T-helper 1 cell (primary cell): ENCODE results near the gene IL34.
"Not testable (repeated sequence)": the region's sequence is repeated elsewhere in the genome, so short reads cannot be mapped to it uniquely, and the experiment has no call there.

ENCODE experiments used
- DNase-seq, 5 donors: peaks; one replicate each; pipeline ENCODE4 v3.0.0-alpha.2; 2012 to 2020

Gene IL34

DNA sequence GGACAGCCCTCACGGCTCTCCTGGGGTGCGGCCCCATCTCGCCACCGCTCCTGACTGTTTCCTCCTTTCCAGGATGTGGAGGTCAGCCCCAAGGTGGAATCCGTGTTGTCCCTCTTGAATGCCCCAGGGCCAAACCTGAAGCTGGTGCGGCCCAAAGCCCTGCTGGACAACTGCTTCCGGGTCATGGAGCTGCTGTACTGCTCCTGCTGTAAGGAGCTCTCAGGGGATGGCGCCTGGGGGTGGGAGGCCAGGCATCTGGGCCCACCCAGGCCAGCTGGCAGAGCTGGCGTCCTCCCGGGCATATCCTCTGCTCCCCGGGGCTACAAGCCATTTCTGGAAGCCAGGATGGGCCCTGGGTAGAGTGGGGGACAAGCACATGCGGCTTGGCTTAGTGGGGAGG, 13.2 kb downstream of the IL34 start:
- DNase-seq = no peak

GRCh38 chr16:70659953-70660671, 13.8 kb downstream of the IL34 start:
- DNase-seq = no peak

GRCh38 chr16:70660672-70661350, 14.5 kb downstream of the IL34 start:
- no peak for DNase-seq

DNA sequence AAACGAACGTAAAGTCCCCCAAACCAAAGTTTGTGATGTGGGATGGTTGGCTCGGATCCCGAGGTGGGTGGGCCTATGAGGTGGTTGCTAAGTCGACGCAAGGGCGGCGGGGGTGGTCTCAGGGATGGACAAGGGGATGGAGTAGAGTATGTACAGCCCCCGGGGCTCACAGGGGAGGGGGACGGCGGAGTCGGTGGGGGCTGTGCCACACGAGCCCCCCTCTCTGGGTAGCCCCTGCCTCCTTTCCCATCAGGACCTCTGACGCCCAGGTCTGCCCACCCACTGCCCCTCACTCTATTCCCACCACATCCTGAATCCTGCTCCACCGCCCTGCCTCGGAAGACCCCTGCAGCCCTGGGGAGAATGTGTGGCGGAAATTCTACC, 15.2 kb downstream of the IL34 start:
- DNase-seq = no peak

- DNase-seq = no peak
Observed at GRCh38 chr16:70661918-70662641, 15.7 kb downstream of the IL34 start.

- DNase-seq = no peak
Observed at GRCh38 chr16:70662991-70663523, 16.7 kb downstream of the IL34 start.

DNA sequence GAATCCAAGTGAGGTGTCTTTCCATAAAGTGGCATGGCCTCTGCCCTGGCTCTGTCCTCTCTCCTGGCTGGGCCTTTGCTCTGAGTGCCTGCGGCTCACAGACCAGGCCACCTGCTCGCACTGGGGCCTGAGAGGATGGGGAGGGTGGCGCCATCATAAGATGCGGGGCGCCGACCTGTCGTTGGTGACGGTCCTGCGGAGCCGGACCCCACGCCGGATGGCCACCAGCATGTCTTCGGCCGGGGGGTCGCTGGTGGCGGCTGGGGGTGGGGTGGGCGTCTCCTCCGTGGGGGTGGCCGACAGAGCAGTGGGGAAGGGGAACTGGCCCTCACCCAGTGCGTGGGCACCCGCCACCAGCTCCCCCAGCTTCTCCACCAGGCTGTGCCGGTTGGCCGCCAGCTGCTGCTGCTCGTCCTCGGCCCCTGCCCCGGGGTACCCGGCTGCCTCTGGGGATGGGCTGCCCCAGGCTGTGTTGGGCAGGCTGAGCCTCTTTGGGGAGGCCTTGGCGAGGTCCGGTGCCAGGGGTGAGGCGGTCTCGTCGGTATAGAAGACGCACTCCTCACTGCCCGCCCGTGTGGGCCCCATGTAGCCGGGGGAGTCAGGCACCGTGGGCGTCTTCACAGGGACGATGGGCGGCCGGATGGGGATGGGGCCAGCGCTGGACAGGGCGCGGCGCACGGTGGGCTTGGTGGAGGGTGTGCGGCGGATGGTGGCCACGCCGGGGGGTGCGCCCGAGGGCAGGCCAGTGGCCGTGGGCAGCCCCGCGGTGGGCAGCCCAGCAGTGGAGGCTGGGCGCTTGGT, 17.4 kb downstream of the IL34 start:
- DNase-seq = no peak

DNA sequence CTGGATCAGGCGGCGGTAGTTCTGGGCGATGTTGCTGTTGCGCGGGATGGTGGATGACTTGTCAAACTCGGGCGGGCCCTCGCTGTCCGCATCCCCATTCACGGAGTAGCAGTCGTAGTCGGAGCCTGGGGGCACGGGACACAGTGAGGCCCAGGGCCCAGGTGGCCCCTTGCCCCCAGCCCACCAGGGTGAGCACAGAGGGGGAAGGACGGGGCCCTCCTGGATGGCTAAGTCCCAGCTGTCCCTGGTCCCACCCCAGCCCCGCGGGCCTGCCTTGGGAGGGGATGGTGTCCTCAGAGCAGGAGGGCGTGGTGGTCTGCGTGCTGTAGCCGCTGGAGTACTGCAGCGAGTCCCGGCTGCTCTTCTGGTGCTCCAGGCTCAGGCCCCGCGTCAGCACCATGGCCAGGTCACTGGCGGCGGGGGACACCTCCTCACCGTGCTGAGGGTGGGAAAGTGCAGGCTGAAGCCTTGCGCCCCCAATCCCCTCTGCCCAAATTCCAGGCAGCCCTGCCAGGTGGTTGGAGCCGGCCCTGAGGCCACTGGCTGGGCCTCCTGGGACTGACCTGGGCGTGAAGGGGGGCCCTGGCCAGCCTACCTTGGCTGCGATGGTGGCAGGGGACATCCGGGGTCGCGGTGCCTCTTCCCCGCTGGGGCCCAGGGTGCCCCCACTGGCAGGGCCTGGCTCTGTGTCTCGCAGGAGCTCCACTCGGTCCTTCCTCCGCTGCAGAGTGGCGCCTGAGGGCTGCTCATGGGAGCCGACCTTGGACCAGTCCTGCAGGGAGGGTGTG, 18.2 kb downstream of the IL34 start:
- DNase-seq = no peak

DNA sequence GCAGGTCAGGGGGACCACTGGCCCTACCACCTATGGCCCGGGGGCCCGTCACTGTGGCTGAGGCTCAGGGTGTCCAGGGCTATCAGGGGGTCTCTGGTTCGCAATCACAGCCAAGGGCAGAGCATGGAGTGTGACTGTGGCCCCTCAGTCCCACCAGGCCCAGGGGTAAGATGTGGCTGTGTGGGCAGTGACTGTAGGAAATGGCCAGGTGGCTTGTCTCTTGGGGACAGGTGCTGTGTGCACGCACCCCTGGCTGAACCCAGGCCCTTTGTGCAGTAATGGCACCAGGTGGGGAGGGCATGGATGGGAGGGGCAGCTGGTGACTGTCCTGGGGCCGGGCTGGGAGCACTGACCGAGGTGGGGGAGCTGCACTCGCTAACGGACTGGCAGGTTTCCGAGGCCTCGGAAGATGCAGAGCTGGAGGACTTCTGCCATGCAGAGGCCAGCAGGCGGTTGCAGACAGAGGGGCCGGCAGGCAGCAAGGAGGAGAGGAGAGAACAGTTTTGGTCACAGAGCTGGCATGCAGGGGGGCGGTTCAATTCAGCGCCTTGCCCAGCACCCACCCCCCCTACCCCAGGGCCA, 18.8 kb downstream of the IL34 start:
- no peak for DNase-seq

DNA sequence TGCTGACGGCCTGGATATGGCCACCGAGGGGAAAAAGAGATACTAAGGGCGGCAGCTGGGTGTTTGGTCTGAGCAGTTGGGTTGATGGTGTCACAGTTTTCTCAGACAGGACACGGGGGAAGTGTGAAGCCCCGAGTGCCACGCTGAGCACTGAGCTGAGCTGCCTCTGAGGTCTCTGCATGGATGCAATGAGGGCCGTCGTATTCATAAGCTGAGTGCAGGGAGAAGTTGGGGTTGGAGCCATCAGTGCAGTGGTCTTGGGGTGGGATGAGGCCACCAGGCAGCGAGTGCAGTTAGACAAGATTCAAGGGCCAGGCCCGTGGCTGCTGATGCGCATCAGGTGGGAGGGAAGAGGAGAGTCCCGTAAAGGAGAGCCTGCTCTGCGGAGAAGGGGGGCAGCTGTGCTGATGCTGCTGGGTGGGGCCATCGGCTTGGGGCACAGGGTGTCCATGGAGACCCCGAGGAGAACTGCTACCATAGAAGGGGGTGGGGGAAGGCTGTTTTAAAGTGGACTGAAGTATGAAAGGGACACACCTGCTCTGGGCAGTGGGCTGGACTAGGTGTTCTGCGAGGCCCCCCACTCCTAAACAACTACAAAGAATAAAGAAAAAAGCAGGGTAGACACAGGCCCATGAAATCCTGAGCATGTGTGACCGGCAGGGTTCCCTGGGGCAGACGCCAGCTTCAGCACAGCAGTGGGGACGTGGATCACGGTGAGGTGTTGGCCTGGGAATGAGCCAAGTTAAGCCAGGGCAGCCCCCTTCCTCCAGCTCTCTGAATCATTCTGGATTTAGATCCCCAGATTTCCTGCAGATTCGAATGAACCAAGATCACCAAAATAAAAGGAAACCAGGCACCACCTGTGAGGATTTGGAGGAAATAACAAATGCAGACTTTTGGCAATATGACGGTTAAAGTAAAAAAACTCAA, 19.7 kb downstream of the IL34 start:
- no peak for DNase-seq

DNA sequence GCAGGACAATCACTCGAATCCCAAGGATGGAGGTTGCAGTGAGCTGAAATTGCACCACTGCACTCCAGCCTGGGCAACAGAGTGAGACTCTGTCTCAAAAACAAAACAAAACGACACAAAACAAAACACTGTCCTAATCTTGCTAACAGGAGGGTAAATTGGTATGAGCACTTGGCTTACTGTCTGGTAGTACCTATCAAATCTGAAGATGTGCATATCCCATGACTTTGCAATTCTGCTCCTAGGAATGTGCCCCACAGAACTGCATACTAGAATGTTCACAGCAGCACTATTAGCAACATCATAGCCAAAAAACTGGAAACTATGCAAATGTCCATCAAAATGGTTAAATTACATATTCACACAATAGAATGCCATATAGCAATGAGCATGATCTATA, 23.8 kb downstream of the IL34 start:
- no peak for DNase-seq

DNA sequence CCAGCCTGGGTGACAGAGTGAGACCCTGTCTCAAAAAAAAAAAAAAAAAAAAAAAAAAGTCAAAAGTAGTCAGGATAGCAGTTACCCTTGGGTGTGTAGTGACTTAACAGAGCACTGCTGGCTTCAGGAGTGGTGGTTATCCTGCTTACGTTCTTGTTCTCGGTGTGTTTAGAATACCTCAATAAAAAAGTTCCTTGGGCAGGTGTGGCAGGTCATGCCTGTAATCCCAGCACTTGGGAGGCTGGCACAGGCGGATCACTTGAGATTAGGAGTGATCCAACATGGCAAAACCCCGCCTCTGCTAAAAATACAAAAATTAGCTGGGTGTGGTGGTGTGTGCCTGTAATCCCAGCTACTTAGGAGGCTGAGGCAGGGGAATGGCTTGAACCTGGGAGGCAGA, 24.6 kb downstream of the IL34 start:
- not testable (repeated sequence) for DNase-seq

- peak in 1 of 5 donors; percentile 5 for DNase-seq
Observed at GRCh38 chr16:70674221-70675014, 28.1 kb downstream of the IL34 start.

- DNase-seq = peak in 1 of 5 donors; percentile 1
Observed at GRCh38 chr16:70675851-70676513, 29.6 kb downstream of the IL34 start.

GRCh38 chr16:70676675-70677498, 30.5 kb downstream of the IL34 start:
- peak in 1 of 5 donors; percentile 4 for DNase-seq

- no peak for DNase-seq
Observed at GRCh38 chr16:70677499-70678120, 31.3 kb downstream of the IL34 start.

DNA sequence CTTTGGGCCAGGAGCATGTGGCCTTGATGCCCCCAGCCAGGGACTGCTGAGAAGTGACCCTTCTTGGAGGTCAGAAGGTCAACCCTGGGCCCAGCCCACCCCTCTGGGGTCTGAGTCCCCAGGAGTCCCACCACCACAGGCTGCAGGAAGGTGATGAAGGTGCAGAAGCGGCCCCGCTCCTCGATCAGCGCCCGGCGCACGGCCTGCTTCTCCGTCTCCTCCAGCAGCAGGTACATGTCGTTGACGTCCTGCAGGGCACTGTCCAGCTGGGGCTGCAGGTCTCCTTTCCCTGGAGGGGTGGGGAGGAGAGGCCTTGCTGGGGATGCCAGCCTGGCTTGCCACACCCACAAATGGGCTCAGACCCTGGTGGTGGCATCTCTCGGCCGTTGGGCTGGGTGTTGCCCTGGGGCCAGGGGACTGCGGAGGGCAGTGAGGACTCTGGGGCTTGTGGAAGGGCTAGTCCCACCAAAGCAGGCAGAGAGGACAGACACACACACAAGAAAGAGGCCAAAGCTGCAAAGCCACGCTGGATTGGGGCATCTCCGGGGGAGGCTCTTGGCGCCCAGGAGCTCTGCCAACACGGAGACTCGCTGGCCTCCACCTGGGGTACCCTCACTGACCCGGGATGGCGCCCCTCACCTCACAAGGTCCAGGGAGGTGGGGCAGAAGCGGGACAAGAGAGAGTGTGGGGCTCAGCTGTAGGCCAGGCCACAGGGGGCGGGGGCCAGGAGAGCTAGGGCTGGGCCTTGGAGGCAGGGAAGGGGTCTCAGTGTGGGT, 31.9 kb downstream of the IL34 start:
- DNase-seq = no peak
